SIG-M5 treated with dmso at 0.1 percent for 504 hours (cell line): ENCODE results near the gene MYCBPAP.
"Not testable (repeated sequence)": the region's sequence is repeated elsewhere in the genome, so short reads cannot be mapped to it uniquely, and the experiment has no call there.

ENCODE experiments used
- DNase-seq: peaks from one replicate; lab custom pipeline; 2025; ENCODE audit not compliant: unreplicated experiment; lab: John Stamatoyannopoulos, UW

Gene MYCBPAP

DNA sequence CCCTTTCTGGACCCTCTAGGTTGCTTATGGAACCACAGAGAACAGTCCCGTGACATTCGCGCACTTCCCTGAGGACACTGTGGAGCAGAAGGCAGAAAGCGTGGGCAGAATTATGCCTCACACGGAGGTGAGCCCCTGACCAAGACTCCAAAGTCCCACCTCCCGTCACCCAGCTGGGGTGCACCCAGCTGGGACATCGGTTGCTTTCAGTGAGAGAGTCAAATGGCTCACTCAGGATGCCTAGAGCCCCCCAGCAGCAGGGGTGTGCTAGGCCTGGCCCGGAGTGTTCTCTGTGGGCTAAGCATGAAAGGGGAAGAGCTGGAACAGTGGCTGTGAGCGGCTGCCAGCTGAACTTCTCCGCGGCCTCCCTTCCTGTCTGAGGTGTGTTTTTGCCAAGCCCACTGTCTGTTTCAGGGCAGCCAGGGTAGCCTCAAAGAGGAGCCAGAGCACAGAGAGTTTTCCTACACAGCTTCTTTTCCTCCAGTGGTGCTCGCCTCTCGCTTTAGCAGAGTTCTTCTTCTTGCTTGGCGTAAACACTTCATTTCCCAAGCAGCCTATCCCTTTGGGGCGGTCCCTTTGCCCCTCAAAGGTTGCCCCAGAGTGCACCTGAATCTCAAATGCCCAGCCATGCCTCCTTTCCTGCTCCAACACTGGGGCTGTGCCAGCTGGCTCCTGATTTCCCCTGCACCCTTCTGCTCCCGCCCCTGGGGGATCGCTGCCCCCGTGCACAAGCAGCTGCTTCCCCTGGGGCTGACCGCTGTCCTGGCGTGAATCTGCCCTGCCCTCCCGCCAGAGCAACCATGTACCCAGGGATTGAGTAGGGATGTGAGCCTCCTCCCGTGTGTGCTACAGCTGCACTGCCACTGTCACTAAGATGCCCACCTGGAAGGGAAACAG lies 37.0 kb upstream of the MYCBPAP start:
- DNase-seq, result no peak

DNA sequence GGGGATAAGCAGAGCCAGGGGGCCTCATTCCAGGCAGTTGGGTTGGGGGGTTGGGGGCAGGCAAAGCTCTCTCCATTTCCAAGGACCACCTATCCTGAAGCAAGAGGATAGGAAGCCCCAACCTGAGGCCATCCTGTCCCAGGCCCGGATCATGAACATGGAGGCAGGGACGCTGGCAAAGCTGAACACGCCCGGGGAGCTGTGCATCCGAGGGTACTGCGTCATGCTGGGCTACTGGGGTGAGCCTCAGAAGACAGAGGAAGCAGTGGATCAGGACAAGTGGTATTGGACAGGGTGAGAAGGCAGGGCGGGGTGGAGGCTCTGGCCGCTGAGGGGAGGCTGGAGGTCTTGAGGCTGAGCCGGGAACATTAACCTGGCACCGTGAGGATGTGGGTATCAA lies 36.0 kb upstream of the MYCBPAP start:
- DNase-seq, result no peak

DNA sequence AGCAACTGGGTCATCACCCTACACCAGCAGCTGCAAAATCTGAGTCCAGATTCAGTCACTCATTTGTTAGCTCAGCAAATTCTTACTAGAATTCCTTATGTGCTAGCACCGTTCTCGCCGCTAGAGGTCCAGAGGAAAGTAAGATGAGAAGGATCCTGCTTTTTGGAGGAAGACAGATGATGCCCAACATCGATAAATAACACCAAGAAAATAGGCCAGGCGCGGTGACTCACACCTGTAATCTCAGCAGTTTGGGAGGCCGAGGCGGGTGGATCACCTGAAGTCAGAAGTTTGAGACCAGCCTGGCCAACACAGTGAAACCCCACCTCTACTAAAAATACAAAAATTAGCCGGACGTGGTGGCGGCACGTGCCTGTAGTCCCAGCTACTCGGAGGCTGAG lies 35.5 kb upstream of the MYCBPAP start:
- DNase-seq, result peak; percentile 31

DNA sequence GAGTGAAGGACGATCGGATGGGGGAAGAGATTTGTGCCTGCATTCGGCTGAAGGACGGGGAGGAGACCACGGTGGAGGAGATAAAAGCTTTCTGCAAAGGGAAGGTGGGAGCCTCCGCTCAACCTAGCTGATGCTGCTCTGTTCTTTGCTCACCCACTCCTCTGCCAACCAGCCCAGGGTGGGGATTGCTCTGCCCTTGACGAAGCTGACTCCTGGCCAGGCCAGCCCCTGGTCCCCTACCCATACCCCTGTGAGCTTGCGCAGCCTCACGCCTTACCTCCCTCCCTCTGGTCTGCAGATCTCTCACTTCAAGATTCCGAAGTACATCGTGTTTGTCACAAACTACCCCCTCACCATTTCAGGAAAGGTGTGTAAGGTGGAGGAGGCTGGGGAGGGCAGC lies 34.3 kb upstream of the MYCBPAP start:
- no peak for DNase-seq

DNA sequence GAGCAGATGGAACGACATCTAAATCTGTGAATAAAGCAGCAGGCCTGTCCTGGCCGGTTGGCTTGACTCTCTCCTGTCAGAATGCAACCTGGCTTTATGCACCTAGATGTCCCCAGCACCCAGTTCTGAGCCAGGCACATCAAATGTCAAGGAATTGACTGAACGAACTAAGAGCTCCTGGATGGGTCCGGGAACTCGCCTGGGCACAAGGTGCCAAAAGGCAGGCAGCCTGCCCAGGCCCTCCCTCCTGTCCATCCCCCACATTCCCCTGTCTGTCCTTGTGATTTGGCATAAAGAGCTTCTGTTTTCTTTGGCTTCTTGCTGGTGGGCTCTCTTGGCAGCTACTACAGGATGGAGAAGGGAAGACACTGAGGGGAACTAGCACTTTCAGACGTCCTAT lies 33.7 kb upstream of the MYCBPAP start:
- no peak for DNase-seq

DNA sequence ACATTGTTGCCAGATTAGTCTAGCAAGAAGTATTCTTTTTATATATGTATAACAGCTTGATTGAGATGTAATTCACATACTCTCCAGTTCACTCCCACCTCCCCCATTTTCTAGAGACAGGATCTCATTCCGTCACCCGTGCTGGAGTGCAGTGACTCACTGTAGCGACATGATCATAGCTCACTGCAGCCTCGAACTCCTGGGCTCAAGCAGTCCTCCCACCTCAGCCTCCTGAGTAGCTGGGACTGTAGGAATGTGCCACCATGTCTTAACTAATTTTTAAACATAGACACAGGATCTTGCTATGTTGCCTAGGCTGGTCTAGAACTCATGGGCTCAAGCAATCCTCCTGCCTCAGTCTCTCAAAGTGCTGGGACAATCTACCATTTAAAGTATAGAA lies 32.9 kb upstream of the MYCBPAP start:
- no peak for DNase-seq

DNA sequence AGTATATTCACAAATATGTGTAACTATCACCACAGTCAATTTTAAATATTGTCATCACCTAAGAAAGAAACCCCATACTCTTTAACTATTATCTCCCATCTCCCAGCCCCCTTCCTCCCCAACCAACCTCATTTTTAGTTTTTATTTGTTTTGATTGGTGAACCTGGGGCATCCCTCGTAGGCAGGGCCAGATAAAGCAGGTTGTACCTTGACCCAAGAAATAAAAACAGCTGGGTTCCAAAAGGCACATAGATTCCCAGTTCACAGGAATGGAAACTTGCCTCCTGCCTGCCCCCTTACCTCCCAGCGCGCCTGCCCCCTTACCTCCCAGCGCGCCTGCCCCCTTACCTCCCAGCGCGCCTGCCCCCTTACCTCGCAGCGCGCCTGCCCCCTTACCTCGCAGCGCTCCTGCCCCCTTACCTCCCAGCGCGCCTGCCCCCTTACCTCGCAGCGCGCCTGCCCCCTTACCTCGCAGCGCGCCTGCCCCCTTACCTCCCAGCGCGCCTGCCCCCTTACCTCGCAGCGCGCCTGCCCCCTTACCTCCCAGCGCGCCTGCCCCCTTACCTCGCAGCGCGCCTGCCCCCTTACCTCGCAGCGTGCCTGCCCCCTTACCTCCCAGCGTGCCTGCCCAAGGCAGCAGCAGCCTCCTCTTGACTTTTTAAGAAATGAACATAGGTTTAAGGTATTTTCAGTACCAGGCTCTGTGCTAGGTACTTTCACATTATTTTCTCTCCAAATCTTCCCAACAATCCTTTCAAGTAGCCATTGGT lies 32.3 kb upstream of the MYCBPAP start:
- not testable (repeated sequence) for DNase-seq

DNA sequence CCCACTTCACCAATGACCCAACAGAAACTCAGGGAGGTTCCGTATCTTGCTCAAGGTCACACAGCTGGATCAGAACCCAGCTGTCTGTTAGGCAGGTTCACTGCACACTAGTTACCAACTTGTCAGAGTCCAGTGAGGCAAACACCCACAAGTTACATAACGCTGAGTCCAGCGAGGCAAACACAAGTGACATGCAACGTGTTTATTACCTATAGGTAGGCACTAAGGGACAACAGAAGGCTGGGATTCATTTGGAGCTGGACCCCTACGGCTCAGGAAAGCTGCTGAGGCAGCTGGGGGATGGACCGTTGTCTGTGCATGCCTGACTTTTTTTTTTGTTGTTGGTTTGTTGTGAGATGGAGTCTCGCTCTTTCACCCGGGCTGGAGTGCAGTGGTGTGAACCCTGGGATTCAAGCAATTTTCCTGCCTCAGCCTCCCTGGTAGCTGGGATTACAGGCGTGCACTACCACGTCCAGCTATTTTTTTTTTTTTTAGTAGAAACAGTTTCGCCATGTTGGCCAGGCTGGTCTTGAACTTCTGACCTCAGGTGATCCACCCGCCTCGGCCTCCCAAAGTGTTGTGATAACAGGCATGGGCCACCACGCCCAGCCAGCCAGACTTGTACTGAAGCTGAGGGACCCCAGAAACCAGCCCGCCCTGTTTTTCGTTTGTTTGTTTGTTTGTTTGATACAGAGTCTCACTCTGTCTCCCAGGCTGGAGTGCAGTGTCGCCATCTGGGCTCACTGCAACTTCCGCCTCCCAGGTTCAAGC lies 31.5 kb upstream of the MYCBPAP start:
- DNase-seq, result no peak

DNA sequence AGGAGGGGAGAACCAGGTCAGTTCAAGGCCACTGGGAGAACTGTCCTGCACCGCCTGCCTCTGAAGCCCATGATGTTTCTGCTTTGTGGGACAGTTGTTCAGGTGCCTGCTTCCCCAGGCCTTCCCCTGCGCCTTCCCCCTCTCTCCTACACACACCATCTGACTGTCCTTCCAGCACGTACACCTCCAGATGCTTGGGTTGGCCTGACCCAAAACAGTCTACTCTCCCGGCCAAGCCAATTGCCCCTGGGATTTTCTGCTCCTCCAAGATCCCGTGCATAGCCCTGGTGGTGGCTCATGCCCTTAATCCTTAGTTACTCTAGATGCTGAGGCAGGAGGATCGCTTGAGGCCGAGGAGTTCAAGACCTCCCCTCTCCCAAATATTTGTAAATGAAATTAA lies 30.3 kb upstream of the MYCBPAP start:
- no peak for DNase-seq

DNA sequence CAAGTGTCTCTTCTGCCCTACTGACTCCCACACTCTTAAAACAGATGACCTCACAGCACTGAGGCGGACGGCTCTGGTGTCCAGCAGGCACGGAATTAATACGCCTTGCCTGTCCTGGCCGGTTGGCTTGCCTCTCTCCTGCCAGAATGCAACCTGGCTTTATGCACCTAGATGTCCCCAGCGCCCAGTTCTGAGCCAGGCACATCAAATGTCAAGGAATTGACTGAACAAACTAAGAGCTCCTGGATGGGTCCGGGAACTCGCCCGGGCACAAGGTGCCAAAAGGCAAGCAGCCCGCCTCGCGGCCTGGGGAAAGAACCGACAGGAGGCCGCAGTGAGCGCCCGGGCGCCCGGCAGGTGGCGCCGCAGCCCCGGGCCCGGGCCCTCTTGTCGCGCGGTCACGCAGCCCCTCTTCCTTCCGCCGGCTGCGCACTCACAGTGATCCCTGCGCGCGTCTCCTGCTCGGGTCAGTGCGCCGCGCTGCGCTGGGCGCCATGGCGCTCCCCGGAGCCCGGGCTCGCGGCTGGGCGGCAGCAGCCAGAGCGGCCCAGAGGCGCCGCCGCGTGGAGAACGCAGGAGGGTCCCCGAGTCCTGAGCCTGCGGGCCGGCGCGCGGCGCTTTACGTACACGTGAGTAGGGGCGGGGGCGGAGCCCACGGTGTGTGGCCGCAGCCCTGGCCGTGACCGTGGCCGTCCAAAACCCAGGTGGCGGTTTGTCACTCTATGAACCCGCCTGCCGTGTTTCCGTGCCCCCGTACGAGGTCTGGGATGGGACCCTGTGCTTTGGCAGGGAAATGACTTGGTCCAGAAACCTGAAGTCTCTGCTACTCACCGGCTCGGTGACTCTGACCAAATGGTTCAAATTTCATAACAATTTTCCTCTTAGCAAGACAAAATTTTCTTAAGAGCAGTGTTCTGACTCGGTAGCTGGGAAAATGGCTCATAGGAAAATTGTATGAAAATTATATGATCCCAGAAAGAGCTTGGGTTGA lies 29.6 kb upstream of the MYCBPAP start, which contains the start of gene RSAD1:
TSS of gene RSAD1 (plus strand) at position 470 of the 991 bp plus-strand sequence. CDS start at position 495, 25 bp downstream.
- DNase-seq, result peak; percentile 86

DNA sequence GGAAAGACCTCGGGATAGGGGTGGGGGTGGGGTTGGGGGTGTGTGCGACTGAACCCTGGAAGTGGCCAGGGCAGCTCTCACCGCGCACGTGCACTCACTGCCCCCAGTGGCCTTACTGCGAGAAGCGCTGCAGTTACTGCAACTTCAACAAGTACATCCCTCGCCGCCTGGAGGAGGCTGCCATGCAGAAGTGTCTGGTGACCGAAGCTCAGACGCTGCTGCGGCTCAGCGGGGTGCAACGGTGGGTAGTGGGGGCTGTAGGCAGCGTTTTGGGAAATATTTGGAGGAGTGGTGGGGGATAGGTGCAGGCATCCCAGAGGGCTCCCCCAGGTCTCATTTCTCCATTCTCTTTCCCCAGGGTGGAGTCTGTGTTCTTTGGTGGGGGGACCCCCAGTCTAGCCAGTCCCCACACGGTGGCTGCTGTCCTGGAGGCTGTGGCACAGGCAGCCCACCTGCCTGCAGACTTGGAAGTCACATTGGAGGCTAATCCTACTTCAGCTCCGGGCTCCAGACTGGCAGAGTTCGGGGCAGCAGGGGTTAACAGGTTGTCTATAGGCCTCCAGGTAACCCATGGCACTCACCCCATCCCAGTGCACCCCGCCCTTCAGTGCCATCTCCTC lies 28.6 kb upstream of the MYCBPAP start:
- DNase-seq, result peak; percentile 85

DNA sequence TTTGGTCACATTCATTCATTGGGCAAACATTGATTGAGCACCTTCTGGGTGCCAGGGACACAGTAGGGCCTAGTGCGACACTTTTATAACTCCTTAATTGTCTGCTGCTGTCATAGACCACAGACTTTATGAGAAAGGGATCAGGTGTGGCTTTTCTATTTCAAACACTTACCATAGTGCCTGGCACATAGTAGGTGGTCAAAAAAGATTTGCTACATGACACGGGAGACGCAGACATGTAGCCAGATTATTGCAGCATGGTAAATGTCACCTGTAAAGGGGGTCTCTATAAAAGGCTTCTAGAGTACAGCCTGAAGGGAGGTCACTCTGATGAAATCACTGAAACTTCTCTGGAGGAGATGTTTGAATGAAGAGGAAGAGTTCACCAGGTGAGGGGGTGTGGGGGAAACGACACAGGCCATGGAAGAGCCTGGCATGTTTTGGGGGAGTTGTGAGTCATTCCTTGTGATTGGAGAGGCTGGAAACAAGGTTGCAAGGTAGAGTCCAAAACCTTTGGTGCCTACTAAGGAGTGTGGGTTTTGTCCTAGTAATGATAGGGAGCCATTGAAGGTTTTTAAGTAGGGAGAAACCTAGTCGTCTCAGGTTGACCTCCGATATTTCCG lies 28.0 kb upstream of the MYCBPAP start:
- DNase-seq, result no peak

DNA sequence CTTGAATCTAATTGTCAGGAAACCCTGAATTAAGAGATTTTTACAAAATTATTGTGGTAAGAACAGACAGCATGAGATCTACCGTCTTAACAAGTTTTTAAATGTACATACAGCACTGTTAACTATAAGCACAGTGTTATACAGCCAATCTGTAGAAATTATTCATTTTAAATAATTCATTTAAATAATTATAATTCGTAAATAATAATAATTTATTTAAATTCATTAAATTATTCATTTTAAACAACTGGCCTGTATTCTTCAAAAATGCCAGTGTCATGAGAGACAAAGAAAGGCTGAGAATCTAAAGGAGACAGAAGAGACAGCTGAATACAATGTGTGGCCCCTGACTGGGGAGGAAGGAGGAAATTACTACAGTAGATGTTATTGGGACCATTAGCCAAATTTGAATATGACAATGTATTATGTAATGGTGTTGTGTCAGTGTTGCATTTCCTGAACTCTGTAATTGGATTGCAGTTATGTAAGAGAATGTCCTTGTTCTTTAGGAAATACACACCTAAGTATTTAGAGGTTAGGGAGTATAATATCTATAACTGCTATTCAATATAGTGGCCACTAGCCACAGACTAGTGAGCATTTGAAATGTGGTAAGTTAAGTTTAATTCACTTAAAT lies 27.3 kb upstream of the MYCBPAP start:
- DNase-seq, result peak; percentile 64

DNA sequence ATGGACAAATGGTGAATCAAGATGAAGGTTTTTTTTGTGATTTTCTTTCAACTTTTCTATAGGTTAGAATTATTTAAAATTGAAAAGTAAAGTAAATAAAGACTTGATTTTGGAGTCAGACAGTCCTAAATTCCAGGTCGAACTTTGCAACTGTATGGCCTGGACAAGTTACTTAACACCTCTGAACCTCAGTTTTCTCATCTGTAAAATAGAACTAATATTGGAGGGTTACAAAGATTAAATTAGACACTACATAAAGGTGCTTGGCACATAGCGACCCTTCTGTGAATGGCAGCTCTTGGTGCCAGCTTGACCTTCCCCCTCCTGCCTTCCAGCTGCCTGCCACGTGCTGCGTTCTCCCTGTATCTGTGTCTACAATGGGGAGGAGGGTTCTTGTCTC lies 26.6 kb upstream of the MYCBPAP start:
- no peak for DNase-seq

DNA sequence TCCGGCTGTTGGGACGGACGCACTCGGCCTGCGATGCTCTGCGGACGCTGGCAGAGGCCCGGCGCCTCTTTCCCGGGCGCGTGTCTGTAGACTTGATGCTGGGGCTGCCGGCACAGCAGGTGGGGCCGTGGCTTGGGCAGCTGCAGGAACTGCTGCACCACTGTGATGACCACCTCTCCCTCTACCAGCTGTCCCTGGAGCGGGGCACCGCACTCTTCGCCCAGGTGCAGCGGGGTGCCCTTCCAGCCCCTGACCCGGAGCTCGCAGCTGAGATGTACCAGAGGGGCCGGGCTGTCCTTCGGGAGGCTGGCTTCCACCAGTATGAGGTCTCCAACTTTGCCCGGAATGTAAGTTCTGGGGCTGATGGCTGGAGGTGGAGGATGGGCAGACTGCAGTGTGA lies 26.1 kb upstream of the MYCBPAP start:
- DNase-seq, result no peak

DNA sequence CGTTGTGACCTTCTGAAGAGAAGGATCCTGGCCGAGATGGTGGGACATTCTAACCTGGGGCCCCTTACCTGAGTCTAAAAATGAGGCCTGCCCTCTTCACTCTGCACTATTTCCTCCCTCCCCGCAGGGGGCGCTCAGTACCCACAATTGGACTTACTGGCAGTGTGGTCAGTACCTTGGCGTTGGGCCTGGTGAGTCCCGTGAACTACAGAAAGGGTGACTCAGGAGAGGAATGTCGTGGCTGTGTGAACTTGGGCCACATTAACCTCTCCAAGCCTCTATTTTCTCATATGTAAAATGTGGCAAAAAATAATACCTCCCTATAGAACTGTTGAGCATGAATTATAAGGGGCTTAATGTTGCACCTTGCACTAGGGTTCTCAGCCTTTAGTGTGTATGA lies 25.7 kb upstream of the MYCBPAP start:
- peak; percentile 79 for DNase-seq

DNA sequence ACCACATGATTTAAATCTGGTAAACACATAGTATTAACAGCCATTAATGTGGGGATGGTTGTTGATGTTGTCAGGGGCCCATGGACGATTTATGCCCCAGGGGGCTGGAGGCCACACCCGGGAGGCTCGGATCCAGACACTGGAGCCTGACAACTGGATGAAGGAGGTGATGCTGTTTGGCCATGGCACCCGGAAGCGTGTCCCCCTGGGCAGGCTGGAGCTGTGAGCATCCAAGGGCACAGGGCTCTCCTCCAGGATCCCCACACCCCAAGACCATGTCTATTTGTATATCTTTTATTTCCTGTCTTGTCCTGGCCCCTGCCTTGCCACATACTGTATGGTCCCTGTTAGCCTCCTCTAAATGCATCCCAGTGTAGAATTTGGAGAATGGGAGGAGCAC lies 25.0 kb upstream of the MYCBPAP start:
- no peak for DNase-seq

DNA sequence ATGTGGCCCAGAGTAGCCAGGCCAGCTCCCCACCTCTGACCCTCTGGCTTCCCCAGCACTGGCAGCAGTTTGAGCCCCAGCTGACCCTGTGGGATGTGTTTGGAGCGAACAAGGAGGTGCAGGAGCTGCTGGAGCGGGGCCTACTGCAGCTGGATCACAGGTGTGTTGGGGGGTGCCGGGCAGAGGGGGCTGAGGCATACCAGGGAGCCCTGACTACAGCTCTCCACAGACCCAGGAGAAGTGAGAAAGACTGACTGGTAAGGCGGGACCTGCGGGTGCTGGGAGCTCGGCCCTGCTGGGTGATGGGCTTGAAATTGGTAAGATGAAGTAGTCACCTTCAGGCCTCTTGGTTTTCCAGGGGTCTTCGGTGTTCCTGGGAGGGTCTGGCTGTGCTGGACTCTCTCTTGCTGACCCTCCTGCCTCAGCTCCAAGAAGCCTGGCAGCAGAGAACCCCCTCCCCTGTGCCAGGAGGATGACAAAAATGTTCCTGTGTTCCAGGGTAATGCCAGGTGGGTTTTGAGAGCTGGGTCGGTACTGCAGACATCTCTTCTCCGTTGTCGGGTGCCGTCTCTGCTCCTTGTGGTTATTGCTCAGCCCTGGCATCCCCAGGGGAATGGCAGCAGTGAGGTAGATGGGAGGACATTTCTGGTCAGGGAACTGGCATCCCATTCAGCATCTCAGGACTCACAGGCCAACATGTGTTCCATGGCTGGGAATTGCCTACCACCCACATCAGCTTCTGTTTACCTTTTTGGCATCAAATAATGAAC lies 23.7 kb upstream of the MYCBPAP start:
- DNase-seq, result no peak
